HG03432 (cell line): ENCODE measurements around the gene HOXC11.
A peak's percentile ranks its signal among the peaks of the same experiment; 100 is the strongest.

Experiments
- ATAC-seq: cut with Tn5 transposase; IDR thresholded peaks from one replicate; pipeline ENCODE4 v1.9.1; 2021; ENCODE audit warnings: mild to moderate bottlenecking, moderate library complexity; ENCODE audit not compliant: unreplicated experiment

Gene HOXC11

DNA sequence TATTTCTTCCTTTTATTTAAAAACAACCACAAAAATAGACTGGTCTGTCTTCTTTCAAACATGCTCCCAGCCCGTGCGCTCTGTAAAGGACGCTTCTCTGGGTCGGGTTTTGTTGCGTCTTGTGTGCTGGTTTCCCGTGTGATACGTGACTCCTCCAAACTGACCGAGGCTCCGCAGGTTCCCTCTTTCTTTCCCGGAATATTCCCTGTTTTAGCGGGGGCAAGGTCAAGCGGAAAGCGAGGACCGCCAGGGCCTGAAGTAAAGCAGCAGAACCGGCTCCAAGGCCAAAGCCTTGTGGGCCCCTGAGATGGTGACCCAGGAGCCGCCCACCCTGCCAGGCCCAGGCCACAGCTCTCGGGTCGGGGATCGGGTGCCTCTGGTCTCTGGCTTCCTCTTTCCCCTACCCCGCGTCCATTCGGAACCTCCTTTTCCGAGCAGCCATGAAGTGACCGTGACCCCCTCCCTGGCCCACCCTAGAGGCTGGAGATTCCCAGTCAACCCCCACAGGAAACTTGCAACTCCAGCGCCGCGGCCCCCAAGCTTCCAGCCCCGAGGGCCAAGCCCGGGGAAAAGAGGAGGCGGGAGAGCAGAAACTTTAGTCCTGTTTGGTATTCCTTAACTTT, 11.1 kb downstream of the HOXC11 start:
- ATAC-seq: no peak

DNA sequence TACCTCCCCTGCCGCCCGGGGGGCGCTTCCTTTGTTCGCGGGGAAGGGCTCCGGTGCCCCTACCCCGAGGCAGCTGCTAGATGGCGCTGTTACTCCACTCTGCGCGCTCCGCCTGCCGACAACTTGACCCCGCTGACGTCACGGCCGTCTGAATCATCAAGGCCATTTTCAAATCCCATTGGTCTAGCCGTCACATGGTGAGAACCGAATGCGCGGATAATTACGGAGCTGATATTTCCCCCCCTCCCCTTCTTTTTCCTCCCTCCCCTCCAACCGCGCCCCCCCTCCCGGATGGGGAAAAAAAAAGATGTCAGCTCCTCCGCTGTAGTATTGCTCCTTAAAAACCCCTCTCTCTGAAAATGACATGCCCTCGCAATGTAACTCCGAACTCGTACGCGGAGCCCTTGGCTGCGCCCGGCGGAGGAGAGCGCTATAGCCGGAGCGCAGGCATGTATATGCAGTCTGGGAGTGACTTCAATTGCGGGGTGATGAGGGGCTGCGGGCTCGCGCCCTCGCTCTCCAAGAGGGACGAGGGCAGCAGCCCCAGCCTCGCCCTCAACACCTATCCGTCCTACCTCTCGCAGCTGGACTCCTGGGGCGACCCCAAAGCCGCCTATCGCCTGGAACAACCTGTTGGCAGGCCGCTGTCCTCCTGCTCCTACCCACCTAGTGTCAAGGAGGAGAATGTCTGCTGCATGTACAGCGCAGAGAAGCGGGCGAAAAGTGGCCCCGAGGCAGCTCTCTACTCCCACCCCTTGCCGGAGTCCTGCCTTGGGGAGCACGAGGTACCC, 12.2 kb downstream of the HOXC11 start, which contains the start of gene HOXC10:
Gene HOXC10 (plus strand): TSS at position 246 of the 791 bp plus-strand sequence. CDS start 114 bp downstream, at position 360.
- peak; percentile 60 for ATAC-seq

DNA sequence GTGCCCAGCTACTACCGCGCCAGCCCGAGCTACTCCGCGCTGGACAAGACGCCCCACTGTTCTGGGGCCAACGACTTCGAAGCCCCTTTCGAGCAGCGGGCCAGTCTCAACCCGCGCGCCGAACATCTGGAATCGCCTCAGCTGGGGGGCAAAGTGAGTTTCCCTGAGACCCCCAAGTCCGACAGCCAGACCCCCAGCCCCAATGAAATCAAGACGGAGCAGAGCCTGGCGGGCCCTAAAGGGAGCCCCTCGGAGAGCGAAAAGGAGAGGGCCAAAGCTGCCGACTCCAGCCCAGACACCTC, 12.7 kb downstream of the HOXC11 start:
- no peak for ATAC-seq

DNA sequence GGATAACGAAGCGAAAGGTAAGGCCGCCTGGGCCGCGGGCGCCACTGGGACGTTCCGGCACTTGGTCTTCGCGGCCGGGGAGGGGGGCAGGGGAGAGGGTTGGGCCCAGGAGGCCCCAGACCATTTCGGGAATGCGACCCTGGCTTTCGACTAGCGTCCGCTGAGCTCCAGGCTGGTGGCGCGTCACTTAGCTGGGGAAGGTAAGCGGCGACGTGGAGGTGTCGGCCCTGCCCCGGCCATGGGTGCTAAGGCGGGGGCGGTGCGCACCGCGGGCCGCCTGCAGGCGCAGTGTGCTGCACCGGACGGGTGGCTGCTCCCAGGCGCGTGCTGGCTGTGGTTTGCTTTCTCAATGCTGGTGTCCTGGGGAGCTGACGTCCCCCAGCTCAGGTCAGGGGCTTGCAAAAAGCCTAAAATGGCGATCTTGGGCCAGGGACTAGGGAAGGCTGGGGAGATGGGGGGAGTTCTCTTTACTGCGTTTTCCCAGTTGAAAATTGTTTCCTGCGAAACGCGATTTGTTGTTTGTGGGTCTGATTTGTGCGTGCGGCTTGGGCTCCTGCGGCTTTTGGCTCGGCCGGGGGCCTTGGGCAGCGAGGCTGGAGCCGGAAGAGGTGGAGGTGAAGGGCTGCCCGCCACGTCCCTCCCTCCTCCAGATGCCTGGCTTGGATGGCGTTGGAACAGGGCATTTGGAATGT, 13.2 kb downstream of the HOXC11 start:
- no peak for ATAC-seq

DNA sequence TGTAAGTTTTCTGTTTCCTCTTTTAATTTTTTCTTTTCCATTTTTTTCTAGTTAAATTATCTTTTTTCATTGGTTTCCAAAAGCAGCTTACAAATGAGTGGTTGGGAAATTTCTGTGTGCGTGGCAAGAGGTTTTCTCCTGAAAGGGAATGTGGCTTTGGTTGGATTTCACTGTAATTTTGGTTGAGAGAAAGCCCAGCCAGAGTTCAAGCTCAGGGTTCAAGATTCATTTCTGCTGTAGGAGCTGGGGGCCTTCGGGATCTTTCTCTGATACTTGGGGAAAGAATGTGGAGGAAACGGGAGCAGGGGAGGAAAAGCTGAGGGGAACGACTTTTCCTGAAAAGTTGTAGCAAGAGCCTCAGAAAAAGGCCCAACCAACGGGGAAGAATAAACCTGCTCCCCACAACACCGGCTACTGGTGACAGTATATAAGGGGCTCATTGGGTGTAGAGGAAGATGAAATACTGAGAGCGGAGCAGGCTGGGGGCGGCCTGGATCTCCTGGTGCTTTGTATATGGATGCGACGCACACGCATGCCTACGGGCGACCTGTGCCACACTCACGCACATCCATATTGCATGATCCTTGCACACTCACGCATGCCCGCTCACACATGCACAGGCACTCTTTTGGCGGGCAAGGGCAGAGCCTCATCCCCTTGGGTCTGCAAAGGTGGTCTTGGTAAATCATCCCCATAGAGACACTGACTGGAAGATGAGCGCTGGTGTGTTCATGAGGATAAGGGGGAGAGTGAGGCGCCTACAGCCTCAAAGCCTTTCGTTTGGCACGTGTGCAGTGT, 14.0 kb downstream of the HOXC11 start:
- no peak for ATAC-seq

DNA sequence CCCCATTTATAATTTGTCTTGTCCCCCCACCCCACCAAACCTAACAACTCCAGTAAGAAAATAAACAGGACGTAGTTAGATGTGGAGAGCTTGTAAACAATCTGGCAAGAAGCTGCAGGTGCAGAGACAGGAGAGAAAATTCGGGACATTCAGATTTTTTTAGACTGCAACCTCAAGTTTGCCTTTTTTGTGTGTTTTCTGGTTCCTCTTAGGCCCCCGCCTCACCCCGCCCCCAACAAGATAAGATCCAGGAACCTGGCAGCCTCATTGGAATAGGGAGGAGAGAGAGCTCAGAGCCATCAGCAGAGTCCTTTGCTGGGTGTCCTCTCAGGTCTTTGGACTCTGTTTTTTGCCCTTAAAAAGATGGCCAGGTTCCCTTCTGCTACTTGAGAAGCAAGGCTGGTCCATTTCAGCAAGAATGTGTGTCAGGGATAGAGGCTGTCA, 14.9 kb downstream of the HOXC11 start:
- ATAC-seq: no peak

DNA sequence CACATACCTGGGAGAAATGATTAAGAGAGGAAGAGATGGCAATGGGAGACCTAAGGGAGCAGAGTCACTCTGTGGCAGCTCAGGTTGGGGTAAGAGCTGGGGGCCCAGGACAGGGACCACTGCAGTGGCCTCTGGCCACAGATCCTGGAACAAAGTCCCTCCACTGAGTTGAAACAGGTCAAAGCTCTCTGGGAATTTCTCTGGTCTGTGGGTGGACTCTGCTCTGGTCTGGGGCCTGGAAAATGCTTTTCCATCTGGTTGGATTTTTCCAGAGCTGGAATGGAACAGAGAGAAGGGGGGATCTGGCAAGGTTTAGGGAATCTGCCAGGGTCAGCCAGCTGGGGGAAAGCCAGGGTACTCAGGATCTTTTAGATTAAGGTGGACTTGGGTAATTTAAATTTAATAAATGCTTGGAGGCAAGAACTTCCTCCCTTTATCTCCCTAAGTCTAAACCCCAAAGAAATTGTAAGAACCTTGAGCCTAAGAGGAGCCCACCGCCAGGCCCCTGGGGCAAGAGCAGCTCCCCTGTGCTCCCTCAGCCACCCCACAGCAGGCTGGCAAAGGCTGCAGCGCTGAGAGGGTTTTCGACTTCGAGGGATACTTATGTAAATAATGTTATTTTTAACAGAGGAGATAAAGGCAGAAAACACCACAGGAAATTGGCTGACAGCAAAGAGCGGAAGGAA, 15.8 kb downstream of the HOXC11 start:
- peak; percentile 10 for ATAC-seq

DNA sequence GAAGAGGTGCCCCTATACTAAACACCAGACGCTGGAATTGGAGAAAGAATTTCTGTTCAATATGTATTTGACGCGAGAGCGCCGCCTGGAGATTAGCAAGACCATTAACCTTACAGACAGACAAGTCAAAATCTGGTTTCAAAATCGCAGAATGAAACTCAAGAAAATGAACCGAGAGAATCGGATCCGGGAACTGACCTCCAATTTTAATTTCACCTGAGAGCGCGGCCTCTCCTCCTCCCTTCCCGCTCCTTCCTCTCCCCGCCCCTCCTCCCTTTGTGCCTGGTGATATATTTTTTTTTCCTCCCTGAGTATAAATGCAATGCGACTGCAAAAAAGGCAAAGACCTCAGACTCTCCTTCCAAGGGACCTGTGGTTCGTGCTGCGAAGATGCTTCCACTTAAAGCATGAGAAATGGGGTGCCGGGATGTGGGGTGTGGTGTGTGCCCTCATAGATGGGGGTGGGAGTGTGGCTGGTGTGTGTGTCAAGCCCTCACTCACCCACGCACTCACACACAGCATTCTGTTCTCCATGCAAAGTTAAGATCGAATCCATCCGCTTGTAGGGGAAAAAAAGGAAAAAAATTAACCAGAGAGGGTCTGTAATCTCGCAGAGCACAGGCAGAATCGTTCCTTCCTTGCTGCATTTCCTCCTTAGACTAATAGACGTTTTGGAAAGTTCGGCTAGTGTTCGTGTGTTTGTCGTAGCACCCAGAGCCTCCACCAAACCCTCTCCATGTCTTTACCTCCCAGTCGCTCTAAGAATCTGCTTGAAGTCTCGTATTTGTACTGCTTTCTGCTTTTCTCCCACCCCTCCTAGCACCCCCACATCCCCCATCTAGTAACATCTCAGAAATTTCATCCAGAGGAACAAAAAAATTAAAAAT, 16.5 kb downstream of the HOXC11 start:
- peak; percentile 43 for ATAC-seq

DNA sequence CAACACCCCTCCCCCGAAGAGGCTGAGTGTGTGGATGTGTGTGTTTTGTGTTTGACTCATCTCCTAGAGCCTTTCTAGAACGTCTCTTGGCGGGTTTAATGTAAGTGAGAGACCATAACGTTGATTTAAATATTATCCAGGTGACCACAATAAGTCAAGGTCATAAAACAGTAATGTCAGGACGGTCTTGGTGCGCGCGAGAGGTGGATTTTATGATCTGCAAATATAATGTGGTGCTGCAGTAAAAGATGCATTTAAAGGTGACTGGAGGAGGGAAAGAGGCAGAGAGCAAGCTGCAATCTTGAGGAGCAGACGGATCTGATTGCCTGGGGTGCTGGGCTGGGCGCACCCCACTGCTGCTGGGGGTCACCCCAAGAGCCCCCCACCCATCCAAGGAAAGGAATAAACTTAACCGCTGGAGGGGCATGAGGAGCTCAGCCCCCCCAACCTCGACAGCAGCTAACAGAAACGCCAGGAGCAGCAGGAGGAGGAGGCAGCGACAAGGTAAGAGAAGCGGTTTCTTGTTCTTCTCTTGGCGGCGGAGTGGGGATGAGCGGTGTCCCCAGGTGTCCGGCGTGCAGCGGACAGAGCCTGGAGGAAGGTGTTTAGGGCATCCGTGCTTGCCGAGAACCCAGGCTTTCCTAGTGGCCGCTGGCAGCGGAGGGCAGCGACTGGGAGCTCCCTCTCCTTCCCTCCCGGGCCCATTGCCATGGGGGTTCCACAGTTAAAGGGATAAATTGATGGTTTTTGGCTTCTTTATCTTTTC, 17.6 kb downstream of the HOXC11 start:
- no peak for ATAC-seq

DNA sequence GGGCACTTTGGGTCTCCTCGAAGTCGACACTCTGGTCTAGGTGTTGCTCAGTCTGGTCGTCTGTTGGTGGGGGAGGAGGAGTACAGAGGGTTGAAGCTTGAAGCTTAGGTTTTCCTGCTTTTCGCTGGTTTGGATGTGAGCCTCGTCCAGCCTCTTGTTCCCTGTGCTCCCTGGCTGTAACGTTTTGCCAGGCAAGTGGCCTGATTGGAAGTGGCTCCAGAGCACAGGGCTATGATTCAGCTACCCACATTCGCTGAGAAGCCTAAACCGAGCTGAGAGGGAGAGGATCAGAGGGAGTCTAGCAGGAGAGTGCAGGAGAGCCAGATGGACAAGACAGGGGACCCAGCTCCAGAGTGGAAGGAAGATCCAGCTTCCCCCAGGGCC, 18.1 kb downstream of the HOXC11 start:
- no peak for ATAC-seq

DNA sequence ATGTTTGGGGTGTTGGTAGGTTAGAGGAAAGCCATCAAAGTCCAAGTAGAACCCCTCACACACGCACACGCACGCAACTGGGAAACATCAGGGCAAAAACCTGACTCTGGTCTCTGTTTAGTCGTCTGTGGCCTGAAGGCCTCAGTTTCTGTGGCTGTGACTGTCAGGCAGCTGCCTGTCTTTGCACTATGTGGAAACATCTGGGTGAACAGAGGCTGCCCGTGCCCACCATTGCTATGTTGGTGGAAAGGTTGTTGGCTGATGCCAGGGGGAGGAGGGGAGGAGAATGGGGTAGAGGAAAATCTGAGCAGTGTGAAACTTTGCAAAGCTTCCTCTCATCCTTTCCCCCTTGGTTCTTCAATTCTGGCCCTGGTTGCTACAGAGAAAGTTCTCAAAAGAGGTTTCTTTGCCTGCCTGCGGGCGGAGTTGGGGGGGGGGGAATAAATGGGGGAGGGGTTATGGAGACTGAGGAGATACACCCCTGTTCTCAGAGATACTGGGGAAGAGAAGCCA, 19.5 kb downstream of the HOXC11 start:
- no peak for ATAC-seq

DNA sequence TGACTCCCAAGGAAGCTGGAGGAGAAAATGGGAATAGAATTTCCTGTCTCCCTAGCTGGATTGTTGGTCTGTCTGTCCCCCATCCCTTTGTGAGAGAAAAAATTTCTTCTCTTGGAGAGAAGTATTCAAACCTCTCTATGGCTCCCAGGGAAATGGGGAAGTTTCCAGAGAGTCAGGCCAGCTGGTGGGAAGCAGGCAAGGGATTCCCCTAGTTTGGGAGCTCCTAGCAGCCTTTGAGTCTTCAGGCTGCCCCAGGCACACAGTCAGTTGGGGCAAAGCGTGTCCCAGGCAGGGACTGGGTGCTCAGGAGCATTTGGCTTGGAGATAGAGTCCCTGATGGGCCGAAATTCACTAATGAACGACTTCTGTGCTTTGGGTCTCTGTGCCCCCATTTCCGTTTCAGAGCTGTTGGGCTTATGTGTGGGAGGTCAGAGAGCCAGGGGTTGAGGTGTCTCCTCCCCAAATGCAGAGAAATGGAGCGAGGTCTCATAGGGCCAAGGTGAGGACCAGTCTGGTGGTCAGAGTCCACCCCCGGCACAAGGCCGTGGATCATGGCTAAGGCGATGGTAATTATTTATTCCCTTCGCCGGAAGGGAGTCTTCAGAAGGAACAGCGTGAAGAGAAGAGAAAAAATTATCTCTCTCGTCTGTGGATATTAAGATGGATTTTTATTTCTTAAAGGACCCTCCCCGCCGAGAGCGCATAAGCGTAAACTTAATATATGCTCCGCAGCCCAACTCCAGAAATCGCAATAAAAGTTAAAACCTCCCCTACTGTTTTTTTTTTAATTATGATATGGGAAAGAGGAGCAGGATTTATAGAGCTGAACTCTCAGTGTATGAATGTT, 20.5 kb downstream of the HOXC11 start:
- no peak for ATAC-seq

DNA sequence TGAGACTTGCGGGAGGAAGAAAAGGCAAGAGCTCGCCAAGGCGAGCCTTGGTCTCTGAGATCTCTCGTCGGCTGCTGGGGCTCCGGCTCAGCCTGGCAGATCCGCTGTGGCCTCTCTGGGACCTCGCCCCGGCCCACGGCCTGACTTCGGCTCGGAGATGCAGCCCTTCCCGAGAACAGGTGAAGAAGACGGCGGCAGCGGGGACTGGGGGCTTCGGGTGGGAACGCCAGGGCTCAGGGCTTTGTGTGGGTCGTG, 21.0 kb downstream of the HOXC11 start:
- no peak for ATAC-seq

DNA sequence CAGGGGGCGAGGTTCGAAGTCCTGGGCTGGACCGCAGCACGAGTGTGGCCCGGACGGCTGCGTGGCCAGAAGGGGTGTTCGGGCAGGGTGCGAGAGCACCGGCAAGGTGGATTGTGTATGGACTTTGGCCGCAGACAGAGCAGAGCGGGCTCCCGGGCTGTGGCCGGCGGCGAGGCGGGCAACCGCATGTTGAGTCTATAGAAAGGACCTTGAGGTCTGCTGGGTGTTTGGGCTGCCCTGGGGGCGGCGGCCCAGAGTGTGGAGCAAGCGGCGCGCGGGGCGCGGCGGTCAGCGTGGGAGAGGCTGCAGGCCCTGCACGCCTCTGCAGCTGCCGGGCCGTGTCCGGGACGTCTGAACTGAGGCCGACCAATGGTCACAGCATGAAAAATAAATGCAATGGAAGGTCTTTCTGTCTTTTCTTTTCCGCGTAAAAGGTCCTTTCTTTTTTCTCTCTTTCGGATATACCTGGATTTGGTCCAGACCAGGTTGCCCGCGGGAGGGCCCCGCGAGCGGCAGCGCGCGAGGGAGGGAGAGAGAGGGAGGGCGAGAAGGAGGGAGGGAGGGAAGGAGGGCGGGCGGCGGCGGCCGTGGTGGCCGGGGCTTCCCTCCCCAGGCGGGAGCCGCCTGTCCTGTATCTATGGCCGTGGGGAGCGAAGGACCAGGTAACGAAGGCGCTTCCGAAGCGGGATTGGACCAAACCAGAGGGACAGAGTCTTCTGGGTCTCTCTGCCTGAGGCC, 21.5 kb downstream of the HOXC11 start:
- no peak for ATAC-seq

DNA sequence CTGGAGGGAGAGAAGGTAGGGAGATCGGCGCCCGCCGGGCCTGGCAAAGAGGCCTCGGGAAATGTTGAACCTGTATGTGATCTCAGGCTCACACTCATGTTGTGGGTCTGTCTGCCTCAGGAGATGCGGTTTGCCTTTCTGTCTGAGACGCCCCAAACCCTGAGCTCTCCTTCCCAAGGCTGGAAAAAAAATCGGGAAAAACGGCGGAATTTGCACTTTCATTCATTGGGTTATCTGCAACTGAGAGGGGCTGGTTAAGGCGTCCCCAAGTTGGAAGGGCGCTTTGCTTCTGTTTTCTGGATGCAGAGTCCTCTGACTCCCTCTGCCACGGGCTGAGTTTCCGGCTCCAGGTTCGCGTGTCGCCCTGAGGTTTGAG, 22.1 kb downstream of the HOXC11 start:
- no peak for ATAC-seq

DNA sequence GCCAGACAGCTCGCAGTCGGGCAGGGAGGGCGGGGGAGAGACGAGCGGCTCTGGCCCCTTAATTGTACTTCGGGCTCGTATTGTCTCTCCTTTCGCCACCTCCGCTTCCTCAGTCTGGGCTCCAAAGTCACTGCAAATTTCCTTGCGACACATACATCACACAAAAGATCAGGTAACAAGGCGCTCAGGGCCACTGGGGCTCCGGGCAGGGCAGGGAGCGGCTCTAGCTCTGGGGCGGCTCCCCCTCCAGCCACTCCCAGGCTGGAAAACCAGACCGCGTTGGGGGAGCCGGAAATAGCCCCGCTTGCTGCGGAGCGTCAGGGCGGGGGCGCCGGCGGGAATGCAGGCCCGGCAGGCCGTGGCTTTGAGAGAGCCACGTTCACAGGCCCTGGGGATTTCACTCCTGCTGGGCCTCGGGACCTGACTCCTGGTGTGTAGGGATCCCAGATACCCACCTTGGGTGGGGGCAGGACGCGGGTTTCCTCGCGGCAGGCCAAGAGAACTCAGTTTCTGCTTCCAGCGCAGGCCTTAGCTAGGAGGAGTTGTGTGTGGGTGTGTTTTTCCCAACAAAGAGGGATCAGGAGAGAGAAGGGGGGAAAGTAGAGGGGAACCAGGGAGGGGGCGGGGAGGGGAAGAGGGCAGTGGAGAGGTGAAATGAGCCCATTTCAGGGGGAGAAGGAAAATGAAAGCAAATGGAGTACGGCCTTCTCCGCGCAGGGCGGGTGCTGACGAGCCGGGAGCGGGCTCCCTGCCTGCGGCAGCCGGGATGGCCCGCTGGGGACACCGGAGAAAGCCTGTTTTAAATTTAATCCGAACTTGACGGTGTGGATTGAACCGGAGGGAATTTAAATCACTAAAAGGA, 22.7 kb downstream of the HOXC11 start:
- ATAC-seq: no peak
